GM21737 (cell line): Measurements from ENCODE around the gene COX20.
"Not testable (repeated sequence)": the region's sequence is repeated elsewhere in the genome, so short reads cannot be mapped to it uniquely, and the experiment has no call there.

Source experiments
- ATAC-seq: cut with Tn5 transposase; IDR thresholded peaks from one replicate; pipeline ENCODE4 v1.9.1; 2021; ENCODE audit warnings: mild to moderate bottlenecking, moderate library complexity; ENCODE audit not compliant: unreplicated experiment

COX20 gene

DNA sequence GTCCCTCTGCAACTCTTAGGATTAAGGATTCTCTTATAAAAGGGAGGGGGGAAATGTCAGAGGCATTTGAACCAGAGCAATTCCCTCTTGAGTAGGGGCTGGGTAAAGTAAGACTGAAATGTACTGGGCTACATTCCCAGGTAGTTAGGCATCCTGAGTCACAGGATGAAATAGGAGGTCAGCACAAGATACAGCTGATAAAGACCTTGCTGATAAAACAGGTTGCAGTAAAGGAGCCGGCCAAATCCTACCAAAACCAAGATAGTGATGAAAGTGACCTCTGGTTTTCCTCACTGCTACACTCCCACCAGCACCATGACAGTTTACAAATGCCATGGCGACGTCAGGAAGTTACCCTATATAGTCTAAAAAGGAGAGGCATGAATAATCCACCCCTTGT, 14.3 kb upstream of the COX20 start:
- no peak for ATAC-seq

DNA sequence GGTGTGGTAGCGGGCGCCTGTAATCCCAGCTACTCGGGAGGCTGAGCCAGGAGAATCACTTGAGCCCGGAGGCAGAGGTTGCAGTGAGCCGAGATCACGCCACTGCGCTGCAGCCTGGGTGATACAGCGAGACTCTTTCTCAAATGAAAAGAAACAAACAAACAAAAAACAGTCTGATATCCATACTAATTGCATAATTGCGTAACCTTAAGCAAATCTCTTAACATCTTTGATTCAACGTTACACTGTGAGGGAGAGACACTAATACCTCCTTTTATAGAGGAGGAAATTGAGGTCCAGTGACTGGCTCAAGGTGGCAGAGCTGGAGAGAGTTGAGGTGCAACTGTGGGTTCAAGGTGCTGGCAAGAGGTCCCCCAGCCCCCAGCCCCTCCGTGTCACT, 12.6 kb upstream of the COX20 start:
- ATAC-seq: no peak

DNA sequence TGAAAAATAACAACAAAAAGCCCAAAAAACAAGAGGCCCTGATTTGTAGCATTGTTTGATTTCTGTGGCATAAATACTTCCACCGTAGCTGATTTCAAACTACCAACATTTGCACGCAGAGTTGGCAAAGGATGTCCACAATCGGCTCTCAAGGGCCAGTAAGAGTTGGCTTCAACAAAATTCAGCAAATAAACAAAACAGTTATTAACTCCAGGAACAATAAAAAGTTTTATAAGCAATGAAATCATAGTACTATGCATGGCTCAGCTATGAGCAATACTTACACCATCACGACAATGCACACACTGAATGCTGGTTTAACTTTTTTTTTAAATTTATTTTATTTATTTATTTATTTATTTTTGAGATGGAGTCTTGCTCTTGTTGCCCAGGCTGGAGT, 8.7 kb upstream of the COX20 start:
- ATAC-seq: no peak

DNA sequence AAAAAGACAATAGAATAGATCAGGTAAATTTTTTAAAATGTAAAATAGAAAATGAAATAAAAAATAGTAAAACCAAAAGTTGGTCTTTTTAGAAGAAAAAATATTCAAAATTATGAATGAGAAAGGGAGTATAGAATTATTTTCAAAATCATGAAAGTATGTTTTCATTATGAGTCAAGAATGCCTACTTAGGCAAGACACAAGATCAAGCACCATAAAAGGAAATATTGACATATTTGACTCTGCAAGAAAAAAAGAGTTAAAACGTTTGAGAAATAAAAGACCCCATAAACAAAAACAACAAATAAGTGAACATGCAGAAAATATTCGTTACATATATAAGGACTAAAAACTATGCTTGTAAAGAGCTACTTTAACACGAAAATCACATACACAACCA, 4.8 kb upstream of the COX20 start:
- no peak for ATAC-seq

DNA sequence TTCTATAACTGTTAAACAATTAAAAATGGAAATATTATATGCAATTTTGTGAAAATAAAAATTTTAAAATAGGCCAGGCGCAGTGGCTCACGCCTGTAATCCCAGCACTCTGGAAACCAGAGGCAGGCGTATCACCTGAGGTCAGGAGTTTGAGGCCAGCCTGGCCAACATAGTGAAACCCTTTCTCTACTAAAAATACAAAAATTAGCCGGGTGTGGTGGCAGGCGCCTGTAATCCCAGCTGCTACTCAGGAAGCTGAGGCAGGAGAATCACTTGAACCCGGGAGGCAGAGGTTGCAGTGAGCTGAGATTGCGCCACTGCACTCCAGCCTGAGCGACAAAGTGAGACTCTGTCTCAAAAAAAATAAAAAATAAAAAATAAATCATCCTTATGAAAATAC, 2.2 kb upstream of the COX20 start:
- ATAC-seq: not testable (repeated sequence)

DNA sequence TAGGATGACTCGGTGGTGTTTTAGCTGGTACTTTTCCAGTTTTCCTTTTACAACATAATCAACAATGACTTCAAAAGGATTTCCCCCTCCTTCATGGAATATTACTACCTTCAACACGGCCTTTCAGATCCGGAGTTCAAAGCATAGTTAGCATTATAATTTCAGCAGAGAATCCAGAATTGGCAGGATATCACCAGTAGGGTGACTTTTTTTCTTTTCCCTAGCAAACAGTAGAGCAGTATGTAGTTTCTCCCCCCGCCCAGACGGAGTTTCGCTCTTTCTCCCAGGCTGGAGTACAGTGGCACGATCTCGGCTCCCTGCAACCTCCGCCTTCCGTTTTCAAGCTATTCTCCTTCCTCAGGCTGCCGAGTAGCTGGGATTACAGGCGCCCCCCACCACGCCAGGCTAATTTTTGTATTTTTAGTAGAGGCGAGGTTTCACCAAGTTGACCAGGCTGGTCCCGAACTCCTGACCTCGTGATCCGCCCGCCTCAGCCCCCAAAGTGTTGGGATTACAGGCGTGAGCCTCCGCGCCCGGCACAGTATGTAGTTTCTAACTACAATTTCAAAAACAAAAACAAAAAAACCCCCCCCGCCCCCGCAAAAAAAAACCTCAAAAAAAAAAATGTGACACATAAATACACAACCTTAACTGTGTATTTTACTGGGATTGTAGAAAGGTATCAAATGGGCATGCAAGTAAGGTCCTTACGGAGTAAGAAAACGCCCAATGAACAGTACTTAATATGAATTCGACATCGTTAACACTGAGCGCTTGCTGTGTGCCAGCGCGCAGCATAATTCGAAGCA, 1.5 kb upstream of the COX20 start:
- ATAC-seq: no peak

DNA sequence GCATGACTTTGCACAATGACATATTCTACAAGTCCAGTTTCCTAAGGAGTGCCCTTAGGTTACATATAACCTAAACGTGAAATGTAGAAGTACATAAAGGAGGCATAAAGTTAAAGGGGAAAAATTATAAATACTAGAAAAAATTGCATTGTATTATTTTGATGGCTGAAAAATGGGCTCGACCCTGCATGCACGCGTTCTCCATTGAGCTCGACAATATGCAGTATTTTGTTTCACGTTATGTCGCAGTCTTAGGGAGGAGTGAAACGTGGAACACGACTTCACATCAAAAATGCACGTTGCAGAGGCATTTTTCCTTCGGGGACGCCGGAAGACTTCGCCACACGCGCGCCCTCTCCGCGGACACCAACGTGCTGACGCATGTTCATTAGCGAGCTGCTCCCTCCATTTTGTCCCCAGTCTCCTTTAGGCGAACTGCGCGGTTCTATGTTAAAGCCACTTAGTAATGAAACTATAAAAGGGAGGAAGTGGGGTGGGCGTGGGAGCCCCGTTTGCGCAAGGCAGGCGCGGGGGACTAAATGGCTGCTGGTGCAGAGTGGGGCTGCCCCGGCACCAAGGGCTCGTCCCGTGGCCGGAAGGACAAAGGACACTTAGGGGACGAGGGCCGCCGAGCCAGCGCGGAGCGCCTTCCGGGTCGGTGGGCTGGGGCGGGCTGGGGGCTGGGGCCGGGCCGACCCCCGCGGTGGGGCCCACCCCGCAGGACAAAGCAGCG, 749 bp upstream of the COX20 start:
- peak; percentile 68 for ATAC-seq

DNA sequence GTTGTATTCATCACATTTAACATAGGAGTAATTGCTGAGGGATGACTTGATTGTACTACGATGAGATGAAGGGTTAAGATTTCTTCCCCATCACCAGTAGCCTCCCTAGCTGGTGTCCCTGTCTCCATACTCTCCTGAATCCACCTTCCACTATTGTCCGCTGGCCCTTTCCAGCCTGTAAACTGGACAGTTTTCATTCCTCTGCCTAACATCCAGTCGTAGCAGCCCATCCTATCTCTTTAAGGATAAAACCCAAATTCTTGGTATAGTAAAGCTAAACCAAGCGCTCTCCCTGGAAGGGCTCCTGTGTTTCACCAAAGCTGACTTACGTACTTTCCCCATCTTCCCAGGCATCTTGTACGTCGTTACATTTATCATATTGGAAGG, 670 bp downstream of the COX20 start:
- no peak for ATAC-seq

DNA sequence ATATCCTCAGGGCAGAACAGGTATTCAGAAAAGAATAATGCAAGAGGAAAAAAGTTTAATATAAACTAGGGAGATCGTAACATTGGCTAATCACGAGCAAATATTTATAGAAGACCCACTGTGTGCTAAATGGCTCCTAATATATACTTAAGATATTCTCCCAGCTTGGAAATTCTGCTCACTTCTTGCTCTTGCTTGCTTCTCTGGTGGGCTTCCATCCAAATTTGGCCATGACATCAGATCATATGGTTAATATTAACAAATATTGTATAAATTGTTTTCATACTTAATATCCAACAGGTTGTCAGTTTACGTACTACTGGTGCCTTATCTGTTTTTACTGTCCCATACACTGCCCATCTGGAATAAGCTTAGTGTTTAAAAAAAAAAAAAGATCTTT, 1.1 kb downstream of the COX20 start:
- ATAC-seq: no peak

DNA sequence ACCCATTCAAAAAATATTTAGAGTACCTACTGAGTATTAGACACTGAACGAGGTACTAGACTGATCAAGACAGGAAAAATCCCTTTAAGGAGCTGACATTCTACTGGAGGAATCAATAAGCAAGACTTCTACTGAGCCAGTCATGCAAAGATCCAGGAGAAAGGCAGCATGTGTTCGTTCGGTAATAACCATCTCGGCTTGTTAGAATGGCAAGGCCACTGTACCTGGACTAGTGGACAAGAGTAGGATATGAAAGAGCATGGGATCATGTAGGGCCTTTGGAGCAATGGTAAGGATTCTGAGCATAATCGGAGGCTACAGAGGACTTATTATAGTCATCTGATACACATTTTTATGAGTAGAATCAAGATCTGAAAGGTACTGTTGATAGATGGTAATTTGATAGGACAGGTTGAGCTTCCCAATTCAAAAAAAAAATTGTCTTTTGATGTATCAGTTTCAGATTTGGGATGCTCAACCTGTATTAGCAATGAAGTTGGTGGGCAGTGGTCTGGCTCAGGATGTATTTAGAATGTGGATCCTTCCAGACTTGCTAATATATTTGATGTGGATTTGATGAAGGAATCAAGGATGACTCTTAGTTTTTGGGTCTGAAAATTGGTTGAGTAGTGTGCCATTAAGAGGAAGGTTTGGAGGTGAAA, 2.3 kb downstream of the COX20 start:
- ATAC-seq: no peak

DNA sequence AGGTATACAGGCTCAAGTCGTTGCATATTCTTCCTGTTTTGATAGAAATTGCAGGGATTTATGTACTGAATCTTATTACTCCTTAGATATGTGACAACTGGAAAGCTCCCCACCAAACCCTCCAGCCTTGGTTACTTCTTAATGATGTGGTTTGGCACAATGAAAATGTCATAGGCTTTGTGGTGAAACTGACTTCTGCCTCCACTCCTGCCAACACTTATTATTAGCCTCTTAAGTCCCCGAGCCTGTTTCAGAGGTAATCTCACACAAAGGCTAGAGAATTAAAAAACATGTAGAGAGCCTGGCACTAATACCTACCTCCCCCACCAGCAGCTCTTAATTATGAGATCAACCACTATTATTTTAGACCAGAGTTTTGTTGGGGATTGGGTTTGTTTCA, 4.2 kb downstream of the COX20 start:
- no peak for ATAC-seq

DNA sequence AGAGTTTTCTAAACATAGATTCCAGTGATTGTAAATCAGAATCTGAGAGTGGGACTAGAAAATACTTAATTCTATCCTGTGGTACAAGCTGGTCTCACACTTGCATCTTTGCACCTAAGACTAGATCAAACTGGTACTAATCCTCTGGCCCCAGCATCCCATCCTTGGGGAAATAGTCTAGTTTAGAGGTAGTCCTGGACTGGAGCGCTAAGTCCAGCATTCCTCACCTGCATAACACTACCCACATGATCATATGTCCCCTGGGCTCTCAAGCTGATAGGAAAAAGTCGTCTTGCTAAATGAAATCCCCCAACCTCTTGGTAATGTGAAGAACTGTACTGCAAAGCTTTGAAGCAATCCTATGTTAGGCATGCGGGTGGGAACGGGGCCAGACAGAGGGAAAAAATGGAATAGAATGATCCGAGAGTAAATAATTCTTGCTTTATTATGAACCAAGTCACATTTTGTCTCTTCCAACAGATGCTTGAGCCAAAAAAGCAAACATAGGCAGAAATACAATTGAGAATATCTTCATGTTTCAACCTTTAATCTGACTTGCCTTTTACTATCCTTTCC, 4.8 kb downstream of the COX20 start:
- ATAC-seq: no peak

DNA sequence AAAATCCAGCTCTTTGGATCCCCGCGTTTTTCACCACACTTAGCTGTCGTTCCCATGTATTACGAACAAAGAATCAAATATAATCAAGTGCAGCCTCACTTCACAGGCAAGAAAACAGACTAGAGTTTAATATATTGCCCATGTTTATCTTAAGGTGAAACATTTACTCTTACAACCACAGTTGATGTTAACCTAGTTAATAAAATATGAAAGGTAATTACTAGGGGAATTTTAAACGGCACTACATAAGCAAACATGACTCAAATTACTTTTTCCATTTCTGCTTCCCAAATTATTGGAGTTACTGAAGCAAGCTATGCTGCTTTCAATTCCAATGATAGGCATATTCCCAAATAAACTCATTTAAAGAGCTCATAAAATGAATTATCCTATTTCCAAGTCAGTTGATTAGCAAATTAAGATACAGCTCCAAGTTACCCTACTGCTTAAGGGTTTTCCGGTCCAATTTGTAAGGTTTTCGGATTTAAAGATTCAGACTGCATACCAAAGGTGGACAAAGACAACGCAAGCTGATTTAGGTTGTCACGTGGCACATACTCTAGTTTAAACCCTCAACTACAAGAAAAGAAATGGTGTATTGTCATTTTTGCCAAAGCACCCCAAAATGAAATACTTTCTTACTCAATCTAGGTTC, 5.9 kb downstream of the COX20 start:
- ATAC-seq: no peak

DNA sequence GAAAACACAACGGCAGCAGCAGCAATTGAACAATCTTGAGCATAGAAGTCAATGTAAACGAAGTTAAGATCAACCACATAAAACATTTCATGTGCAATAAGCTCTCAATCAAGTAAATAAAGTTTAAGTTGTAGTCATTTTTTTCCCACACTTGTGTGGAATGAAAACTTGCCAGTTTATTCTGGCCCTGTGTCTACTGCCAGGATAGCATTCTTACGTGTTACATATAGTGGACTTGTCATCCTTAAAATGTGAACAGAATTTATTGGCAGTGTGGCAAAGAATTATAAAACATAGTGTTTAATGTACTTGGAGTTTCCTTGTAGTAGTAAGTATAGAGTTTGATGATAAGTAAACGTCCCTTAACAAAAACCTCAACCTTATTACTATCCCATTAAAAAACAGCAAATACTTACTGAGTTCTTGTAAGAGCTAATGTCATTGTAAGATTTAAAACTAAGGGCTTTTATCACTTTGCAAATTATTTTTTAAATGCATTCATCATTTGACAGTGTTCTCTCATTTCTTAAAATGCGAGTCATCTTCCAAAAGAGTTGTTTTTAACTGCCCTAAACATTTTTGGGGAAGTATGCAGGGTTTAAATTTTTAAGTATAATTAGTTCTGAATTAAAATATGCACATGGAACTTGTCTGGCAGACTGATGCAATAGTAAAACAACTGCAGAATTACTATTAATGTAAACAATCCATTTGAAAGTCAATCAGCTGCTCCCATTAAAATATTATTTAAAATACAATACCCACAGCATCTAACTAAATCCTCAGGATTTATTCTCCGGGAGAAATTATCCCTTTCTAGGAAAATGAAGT, 7.9 kb downstream of the COX20 start:
- ATAC-seq: no peak

DNA sequence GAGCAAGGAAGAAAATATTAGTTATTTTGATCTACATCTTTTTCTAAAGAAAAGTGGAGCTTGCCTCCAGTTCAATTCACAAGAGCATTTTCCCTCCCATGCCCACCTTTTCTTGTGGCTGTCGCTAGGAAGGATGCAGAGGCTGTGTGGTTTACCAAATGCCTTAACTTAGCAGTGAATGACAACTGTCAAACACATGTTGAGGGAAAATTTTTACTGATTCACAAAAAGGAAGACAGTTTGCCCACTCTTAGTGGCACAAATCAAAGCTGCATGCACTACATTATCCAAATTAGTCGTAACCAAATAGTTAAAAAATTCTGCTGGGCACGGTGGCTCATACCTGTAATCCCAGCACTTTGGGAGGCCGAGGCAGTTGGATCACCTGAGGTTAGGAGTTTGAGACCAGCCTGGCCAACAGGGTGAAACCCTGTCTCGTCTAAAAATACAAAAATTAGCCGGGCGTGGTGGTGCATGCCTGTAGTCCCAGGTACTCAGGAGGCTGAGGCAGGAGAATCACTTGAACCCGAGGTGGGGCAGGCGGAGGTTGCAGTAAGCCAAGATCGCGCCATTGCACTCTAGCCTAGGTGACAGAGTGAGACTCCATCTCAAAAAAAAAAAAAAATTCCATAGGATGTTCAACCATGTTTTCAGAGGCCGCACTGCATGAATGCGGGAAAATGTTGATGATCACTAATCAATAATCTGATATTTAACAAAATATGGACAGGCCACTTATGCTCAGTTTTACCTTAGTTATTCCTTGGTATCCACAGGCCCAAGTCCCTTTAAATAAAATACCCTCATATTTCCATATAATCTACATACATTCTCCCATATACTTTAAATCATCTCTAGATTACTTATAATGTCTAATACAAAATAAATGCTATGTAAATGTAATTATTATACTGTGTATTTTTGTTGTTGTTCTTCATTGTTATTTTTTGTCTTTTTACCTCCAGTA, 9.0 kb downstream of the COX20 start:
- no peak for ATAC-seq

DNA sequence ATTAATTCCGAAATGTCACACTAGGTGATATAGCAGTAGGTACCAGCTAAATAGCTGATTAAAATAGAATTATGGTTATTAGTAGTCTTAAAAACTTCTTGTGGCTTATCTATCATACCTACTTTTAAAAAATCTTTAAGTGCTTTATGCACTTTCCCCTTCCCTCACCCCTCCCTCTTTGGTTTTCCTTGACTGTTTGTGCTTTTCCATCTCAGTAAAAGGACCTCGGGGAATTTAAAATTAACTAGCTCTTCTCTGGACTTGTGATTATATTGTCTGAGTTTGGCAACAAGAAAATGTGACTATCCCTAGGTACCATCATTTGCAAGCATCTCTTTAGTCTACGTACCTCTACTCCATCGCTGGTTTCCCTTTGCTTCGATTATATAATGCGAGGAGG, 11.2 kb downstream of the COX20 start:
- no peak for ATAC-seq

DNA sequence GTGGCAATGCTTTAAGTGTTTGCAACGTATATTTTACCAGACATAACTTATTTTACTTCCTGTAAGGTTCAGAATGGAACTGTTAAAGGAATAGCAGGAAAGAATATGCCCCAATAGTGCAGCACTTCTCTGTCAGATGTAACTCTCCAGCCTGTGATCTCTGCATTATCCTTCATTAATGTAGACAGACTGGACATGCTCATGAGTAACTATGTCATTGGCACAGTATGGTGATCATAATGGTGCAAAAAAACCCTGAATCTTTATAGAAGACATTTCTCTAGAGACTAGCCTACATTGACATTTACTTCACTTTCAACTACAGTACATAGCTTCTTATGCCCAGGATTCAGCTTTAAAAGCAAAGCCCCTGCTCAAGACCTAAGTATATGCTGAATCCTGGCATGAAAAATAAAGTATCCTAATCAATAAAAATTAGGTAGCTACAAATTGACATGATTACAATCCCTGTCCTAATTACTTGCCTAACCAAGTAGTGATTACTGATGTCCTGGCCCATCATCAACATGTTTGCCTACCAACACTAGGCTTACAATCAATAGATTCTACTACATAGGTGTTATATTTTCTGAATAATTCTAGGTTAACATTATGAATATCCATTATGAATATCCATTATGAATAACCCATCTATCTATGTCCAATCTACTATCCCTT, 13.9 kb downstream of the COX20 start:
- no peak for ATAC-seq

DNA sequence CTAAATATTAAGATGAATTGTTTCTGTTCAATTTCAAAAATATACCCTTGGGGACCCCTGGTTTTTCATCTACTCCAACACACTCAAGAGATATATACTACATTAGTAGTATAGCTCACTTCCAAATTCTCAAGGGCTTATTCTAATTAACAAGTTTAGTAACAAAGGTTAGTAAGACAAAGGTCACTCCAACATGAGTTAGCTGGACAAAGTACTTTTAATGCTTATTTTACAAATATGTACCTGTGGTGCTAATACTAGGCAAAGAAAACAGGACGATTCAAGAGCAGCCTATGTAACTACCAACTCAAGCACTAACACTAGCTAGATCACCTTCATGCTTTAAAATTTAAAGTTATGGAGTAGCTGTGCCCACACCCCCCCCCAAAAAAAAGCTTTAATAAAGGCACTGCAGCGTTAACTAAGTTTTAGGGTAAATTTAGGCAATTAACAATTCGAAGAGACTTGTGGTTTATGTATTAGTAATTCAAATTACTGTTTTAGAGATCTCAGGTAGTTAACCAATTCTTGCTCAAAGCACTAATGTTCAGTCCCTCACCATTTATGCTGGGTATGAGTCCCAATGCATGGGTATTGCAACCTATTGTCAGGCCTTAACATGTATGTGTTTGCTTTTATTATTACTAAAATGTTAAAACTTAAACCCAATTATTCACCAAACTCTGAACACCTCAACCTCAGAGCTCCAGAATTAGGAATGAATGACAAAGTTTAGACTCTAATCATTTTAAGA, 14.8 kb downstream of the COX20 start:
- ATAC-seq: no peak
